Common myeloid progenitor, CD34-positive (primary cell): Measurements from ENCODE around the gene PSMD3.

ENCODE experiments used
- CTCF ChIA-PET: fragments of 350-600 bp; sonication (Branson Sonifier 250); formaldehyde crosslinking; loops from one replicate; lab custom pipeline; 2021; ENCODE audit warnings: antibody characterized with exemption; lab: Charles Lee
- POLR2A ChIA-PET: fragments of 350-600 bp; sonication (Branson Sonifier 250); formaldehyde crosslinking; loops from one replicate; lab custom pipeline; 2021; ENCODE audit warnings: antibody characterized with exemption; lab: Charles Lee
- DNase-seq, 3 donors: peaks; one replicate each; pipeline versions ENCODE4 v3.0.0 to v3.0.0-alpha.2; 2013
- H3K27ac ChIP-seq, 2 experiments: 1 replicate in 1 of 2; 2 replicates in 1 of 2; pipeline ENCODE4 v1.7.0; 2013; ENCODE audit warnings: inconsistent platforms in 2 of 2, low read length in 2 of 2, mild to moderate bottlenecking in 2 of 2, low read depth in 1 of 2, moderate library complexity in 1 of 2; ENCODE audit not compliant: severe bottlenecking in 2 of 2, insufficient read depth in 1 of 2, poor library complexity in 1 of 2
- H3K27me3 ChIP-seq, 5 experiments: replicated peaks in 2 of 5; 1 replicate in 3 of 5; 2 replicates in 2 of 5; pipeline versions ENCODE4 v1.6.1 to v1.7.0; 2013; ENCODE audit warnings: low read length in 4 of 5, mild to moderate bottlenecking in 2 of 5, moderate library complexity in 2 of 5, inconsistent platforms in 1 of 5; ENCODE audit not compliant: insufficient read depth in 5 of 5, control insufficient read depth in 4 of 5
- H3K36me3 ChIP-seq, 4 experiments: 1 replicate in 2 of 4; 2 replicates in 2 of 4; pipeline versions ENCODE4 v1.6.1 to v1.7.0; 2013; ENCODE audit warnings: low read length in 3 of 4, control low read depth in 1 of 4, mild to moderate bottlenecking in 1 of 4; ENCODE audit not compliant: control insufficient read depth in 4 of 4, insufficient read depth in 4 of 4
- H3K4me1 ChIP-seq, 4 experiments: 1 replicate in 3 of 4; 2 replicates in 1 of 4; pipeline versions ENCODE4 v1.6.1 to v1.7.1; 2013; ENCODE audit warnings: low read length in 3 of 4, mild to moderate bottlenecking in 3 of 4, control low read depth in 1 of 4, inconsistent platforms in 1 of 4, moderate library complexity in 1 of 4; ENCODE audit not compliant: control insufficient read depth in 4 of 4, insufficient read depth in 4 of 4; ENCODE audit errors: control extremely low read depth in 1 of 4
- H3K4me3 ChIP-seq, 7 experiments: 1 replicate in 4 of 7; 2 replicates in 3 of 7; pipeline versions ENCODE4 v1.5.1 to v1.7.0; 2013; ENCODE audit warnings: mild to moderate bottlenecking in 7 of 7, low read length in 6 of 7, moderate library complexity in 6 of 7, inconsistent platforms in 2 of 7, low read depth in 2 of 7, control low read depth in 1 of 7; ENCODE audit not compliant: insufficient read depth in 4 of 7, control insufficient read depth in 1 of 7; ENCODE audit errors: extremely low read depth in 1 of 7
- H3K9me3 ChIP-seq, 5 experiments: 1 replicate in 4 of 5; 2 replicates in 1 of 5; pipeline versions ENCODE4 v1.6.1 to v1.7.1; 2013; ENCODE audit warnings: low read length in 4 of 5, mild to moderate bottlenecking in 2 of 5, inconsistent platforms in 1 of 5, low read depth in 1 of 5, moderate library complexity in 1 of 5; ENCODE audit not compliant: control insufficient read depth in 4 of 5, insufficient read depth in 2 of 5; ENCODE audit errors: control extremely low read depth in 1 of 5
- WGBS: methylation state at CpG from one replicate; pipeline ENCODE4 v1.1.5; 2013; ENCODE audit not compliant: insufficient coverage; 5-methylcytosine and 5-hydroxymethylcytosine counted together

Gene PSMD3

DNA sequence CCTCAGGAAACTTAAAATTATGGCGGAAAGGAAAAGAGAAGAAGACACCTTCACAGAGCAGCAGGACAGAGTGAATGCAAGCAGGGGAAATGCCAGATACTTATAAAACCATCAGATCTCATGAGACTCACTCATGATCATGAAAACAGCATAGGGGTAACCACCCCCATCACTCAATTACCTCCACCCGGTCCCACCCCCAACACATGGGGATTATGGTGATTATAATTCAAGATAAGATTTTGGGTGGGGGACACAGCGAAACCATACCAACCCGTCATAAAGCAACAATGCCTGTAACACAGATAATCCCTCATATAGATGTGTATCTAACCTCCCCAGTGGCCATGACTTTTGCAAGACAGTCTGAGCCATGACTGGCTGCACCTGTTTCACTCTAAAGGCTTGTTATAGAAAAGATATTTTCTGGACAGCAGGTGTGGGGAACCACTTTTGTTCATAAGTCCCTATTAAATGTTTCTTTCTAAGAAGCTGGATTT lies 24.8 kb upstream of the PSMD3 start:
- WGBS = no CpG with 5 or more reads among the region's 4 CpGs
- CTCF ChIA-PET = interaction anchor here (2.5 to 14.2 kb wide), 2 partner anchors 16 to 22 kb away, joined by 8 to 197 read pairs; partner anchors contain the start of gene PSMD3
- POLR2A ChIA-PET = no interaction called here

DNA sequence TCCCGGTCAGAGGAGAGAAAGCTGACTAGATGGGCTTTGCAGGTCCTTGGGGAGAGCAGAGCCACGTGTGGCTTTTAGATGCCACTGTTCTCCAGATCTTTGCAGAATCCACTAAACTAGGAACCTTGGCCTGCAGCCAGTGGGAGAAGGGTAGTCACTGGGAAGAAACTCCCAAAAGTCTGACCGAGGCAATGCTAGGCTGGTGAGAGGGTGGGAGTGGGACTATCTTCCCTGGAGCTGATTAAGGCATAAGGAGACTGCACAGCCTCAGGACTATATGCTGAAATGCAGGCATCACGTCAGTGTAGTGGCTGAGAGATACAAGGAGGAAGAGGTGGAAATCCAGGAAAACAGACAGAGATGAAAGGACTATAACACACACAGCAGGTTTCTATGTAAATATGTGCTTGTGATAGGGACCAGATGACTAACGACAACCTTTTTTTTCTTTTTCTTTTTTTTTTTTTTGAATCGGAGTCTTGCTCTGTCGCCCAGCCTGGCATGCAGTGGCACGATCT lies 20.0 kb upstream of the PSMD3 start:
- Histone ChIP-seq H3K4me1 (peaks cover 0 to 6% (median 3%) of the 10 kb centered on the region in 4 experiments), H3K4me3 (no peak overlapping the region), H3K27me3 (no peaks in the 10 kb centered on the region), H3K27ac (no peak overlapping the region), H3K36me3 (no peaks in the 10 kb centered on the region), H3K9me3 (no peaks in the 10 kb centered on the region)
- 93% methylated on average over 6 of the region's 8 CpGs for WGBS
- POLR2A ChIA-PET = interaction anchor here (0.5 kb wide), 1 partner anchor 15 kb away, joined by 7 read pairs; no protein-coding TSS in a partner anchor
- CTCF ChIA-PET = interaction anchor here (0.6 to 14.2 kb wide), 3 partner anchors 9 to 164 kb away, joined by 3 to 197 read pairs (median 3); partner anchors contain the start of gene PSMD3
- no peak for DNase-seq

More for the DNA sequence above, 24.8 kb upstream of the PSMD3 start:
- H3K27me3 ChIP-seq = no peaks in the 10 kb centered on the region
- DNase-seq = no peak
- H3K4me1 ChIP-seq = peaks cover 0 to 17% (median 11%) of the 10 kb centered on the region in 4 experiments
- no peak overlapping the region for H3K27ac ChIP-seq
- no peak overlapping the region for H3K4me3 ChIP-seq
- H3K9me3 ChIP-seq = no peaks in the 10 kb centered on the region
- no peaks in the 10 kb centered on the region for H3K36me3 ChIP-seq

DNA sequence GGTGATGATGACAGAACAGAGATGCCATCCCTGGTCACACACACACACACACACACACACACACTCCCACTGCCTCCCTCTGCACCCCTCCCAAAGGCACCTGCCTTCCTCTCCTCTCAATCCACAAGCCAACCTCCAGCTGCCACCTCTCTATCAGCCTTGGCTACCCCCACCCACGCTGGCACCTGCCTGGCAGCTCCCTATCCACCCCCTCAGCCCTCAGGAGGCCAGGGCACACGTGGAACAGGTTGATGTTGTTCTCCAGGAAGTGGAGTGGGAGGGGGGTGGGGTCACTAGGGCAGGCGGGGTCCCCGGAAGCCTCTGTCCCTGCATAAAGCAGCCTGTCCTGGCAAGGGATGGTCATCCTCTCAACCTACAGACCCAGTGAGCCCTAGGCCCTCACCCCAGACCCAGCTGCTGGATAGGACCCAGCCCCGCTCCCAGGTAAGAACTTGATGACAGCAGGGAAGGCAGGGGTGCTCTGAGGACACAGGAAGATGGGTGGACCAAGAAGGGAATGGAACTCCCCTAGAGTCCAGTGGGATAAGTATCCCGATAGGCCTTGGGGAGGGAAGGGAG lies 17.9 kb upstream of the PSMD3 start, which contains the start of gene GSDMA:
Gene GSDMA (plus strand): TSS at position 363 of the 579 bp plus-strand sequence. CDS start 2,684 bp downstream, outside the sequence.
- POLR2A ChIA-PET = no interaction called here
- Histone ChIP-seq H3K27me3 (no peaks in the 10 kb centered on the region), H3K4me3 (no peak within 1 kb of the TSS), H3K27ac (no peak within 1 kb of the TSS), H3K4me1 (peaks cover 0 to 14% (median 3%) of the 10 kb centered on the region in 4 experiments), H3K9me3 (no peaks in the 10 kb centered on the region), H3K36me3 (no peaks in the 10 kb centered on the region)
- CTCF ChIA-PET = interaction anchor here (1.0 to 14.2 kb wide), 3 partner anchors 8 to 23 kb away, joined by 3 to 197 read pairs (median 4); partner anchors contain the start of gene PSMD3
- WGBS = 92% methylated on average over 2 of the region's 6 CpGs
- no peak for DNase-seq

DNA sequence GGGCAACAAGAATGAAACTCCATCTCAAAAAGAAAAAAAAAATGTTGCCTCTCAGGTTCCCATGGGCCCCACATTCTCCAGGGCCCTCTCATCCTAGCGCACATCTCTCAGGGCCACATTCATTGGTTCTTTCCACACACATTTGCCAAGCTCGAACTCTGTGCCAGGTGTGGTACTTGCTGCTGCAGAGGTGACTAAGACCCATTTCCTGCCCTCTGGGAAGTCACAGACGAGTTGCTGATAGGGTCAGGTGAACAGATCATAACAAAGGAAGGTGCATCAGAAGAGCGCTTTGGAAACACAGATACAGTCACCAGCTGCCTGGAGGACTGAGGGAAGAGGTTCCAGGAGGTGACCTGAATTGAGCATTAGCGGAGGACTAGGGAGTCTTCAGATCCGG lies 16.8 kb upstream of the PSMD3 start:
- no peaks in the 10 kb centered on the region for H3K9me3 ChIP-seq
- H3K27ac ChIP-seq = no peak overlapping the region
- ChIA-PET CTCF (interaction anchor here (14.2 kb wide), 1 partner anchor 14 kb away, joined by 197 read pairs; the partner anchor contains the start of gene PSMD3), POLR2A (no interaction called here)
- no peaks in the 10 kb centered on the region for H3K36me3 ChIP-seq
- DNase-seq = no peak
- no peak overlapping the region for H3K4me3 ChIP-seq
- no peaks in the 10 kb centered on the region for H3K27me3 ChIP-seq
- WGBS = 89% methylated on average over 6 of the region's 6 CpGs
- H3K4me1 ChIP-seq = peaks cover 0 to 12% (median 3%) of the 10 kb centered on the region in 4 experiments

DNA sequence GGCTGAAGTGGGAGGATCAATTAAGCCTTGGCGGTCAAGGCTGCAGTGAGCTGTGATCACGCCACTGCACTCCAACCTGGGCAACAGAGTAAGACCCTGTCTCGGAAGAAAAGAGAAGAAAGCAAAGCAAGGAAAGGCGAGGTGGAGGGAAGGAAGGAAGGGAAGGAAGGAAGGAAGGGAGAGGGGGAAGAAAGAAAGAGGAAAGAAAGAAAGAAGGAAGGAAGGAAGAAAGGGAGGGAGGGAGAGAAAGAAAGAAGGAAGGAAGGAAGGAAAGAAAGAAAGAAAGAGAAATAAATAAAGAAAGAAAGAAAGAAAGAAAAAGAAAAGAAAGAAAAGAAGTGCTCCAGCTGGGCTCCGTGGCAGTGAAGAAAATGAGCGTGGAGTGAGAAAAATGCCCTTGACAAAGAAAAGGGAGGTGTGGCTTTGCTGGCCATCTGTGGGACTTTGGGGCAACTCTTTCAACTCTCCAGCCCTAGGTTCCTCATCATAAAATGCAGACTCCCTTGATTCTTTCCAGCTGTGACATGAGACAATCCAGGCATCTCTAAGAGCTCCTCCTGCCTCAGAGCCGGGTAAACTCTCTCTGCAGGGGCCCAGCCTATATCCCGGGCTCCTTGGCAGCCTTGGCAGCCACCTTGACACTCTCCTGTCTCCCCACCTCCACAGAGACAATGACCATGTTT lies 15.4 kb upstream of the PSMD3 start:
- H3K4me1 ChIP-seq = peaks cover 0 to 8% (median 0%) of the 10 kb centered on the region in 4 experiments
- no peak overlapping the region for H3K27ac ChIP-seq
- 93% methylated on average over 8 of the region's 8 CpGs for WGBS
- no peak for DNase-seq
- POLR2A ChIA-PET = interaction anchor here (0.7 to 0.8 kb wide), 2 partner anchors 10 to 17 kb away, joined by 3 read pairs; no protein-coding TSS in a partner anchor
- no peaks in the 10 kb centered on the region for H3K36me3 ChIP-seq
- no peaks in the 10 kb centered on the region for H3K9me3 ChIP-seq
- CTCF ChIA-PET = interaction anchor here (1.9 to 14.2 kb wide), 2 partner anchors 13 to 26 kb away, joined by 4 to 197 read pairs; partner anchors contain the start of gene PSMD3
- H3K4me3 ChIP-seq = no peak overlapping the region
- H3K27me3 ChIP-seq = peaks cover 0 to 1% (median 0%) of the 10 kb centered on the region in 5 experiments

DNA sequence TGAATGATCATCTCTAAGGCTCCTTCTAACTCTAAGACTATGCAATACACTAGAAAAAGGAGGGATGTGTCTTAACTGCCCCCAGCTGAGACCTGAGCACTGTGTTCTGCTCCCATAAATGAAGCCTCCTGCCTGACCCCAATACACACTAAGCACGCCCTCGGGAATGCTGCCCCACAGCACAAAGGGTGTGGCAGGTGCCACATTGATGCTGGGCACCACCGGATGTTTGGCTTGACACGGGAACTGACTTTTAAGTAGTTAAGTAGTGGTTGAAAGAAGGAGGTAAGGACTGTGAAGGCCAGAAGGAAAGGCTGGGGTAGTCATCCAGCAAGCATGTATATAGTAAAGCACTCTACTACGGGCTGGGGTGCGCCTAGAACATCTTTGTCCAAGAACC lies 13.8 kb upstream of the PSMD3 start:
- Histone ChIP-seq H3K27me3 (peaks cover 0 to 8% (median 0%) of the 10 kb centered on the region in 5 experiments), H3K4me3 (no peak overlapping the region), H3K36me3 (no peaks in the 10 kb centered on the region), H3K4me1 (peaks cover 0 to 16% (median 0%) of the 10 kb centered on the region in 4 experiments), H3K9me3 (no peaks in the 10 kb centered on the region), H3K27ac (no peak overlapping the region)
- WGBS = 100% methylated on average over 4 of the region's 6 CpGs
- CTCF ChIA-PET = interaction anchor here (0.6 to 14.2 kb wide), 4 partner anchors 11 to 1008 kb away, joined by 4 to 197 read pairs (median 4); partner anchors contain the start of gene PSMD3
- POLR2A ChIA-PET = interaction anchor here (0.6 kb wide), 1 partner anchor 182 kb away, joined by 3 read pairs; no protein-coding TSS in a partner anchor
- no peak for DNase-seq
